GM12878 (cell line): ENCODE measurements around the gene ERC2. TPM values are rescaled to one million over a fixed set of nuclear protein-coding genes. Genes with fewer than 3 reads are reported as not detected.

ENCODE experiments used
- ATAC-seq: fragments of 200-7000 bp; cut with Tn5 transposase; 3 replicates; pipeline ENCODE4 v1.9.1; 2020; ENCODE audit warnings: mild to moderate bottlenecking, moderate library complexity
- BruUV-seq: library from RNA; stranded (reverse); fragments of 400-500 nt; replicated peaks from 2 replicates; lab custom pipeline; 2021; lab: Mats Ljungman, UMichigan
- CTCF ChIA-PET: fragments of 300-600 bp; sonication (Branson Sonifier 250); formaldehyde crosslinking; extraction: SDS; loops from one replicate; lab custom pipeline; 2021; ENCODE audit warnings: inconsistent platforms; lab: Yijun Ruan, JAX
- POLR2A ChIA-PET: fragments of 350-600 bp; formaldehyde crosslinking; extraction: SDS; loops from one replicate; lab custom pipeline; 2021; ENCODE audit warnings: inconsistent platforms; lab: Charles Lee
- RAD21 ChIA-PET: fragments of 300-600 bp; sonication (Branson Sonifier 250); formaldehyde crosslinking; loops from one replicate; lab custom pipeline; 2023; ENCODE audit warnings: antibody characterized with exemption; ENCODE audit not compliant: unreplicated experiment; lab: Charles Lee
- SMC1A ChIA-PET: fragments of 300-600 bp; sonication (Branson Sonifier 250); formaldehyde crosslinking; loops from one replicate; lab custom pipeline; 2023; ENCODE audit not compliant: unreplicated experiment, uncharacterized antibody; lab: Charles Lee
- DNase-seq: peaks from one replicate; pipeline ENCODE4 v3.0.0-alpha.2; 2011; ENCODE audit warnings: low read depth, low spot score
- FAIRE-seq: peaks from 3 replicates; lab custom pipeline; 2011; peaks lifted over from hg19 to GRCh38; lab: Jason Lieb, UNC
- H2AFZ ChIP-seq: 2 replicates; pipeline ENCODE4 v1.6.0; 2011; ENCODE audit warnings: low read depth, low read length, control low read depth; ENCODE audit not compliant: control insufficient read depth
- H3K27ac ChIP-seq: 2 replicates; pipeline ENCODE4 v1.5.1; 2011; ENCODE audit warnings: control low read depth; ENCODE audit not compliant: control insufficient read depth, insufficient read depth
- H3K27me3 ChIP-seq, 2 experiments: replicated peaks in 1 of 2; 2 replicates each; pipeline versions ENCODE4 v1.6.0 to v1.6.1; 2011; ENCODE audit warnings: low read length in 1 of 2; ENCODE audit not compliant: control insufficient read depth in 2 of 2, insufficient read depth in 2 of 2
- H3K36me3 ChIP-seq, 2 experiments: 2 replicates each; pipeline ENCODE4 v1.5.1; 2011; ENCODE audit warnings: low read length in 1 of 2; ENCODE audit not compliant: control insufficient read depth in 2 of 2, insufficient read depth in 2 of 2
- H3K4me1 ChIP-seq: 2 replicates; pipeline ENCODE4 v1.6.1; 2011; ENCODE audit warnings: mild to moderate bottlenecking, low read length, moderate library complexity, mixed read lengths; ENCODE audit not compliant: control insufficient read depth, insufficient read depth
- H3K4me2 ChIP-seq: 2 replicates; pipeline ENCODE4 v1.6.0; 2011; ENCODE audit warnings: control low read depth; ENCODE audit not compliant: control insufficient read depth, insufficient read depth
- H3K4me3 ChIP-seq: fragments of 200-600 bp; sonication (generic); 2 replicates; pipeline ENCODE4 v1.5.1; 2016
- H3K79me2 ChIP-seq: 2 replicates; pipeline ENCODE4 v1.6.0; 2011; ENCODE audit warnings: low read length; ENCODE audit not compliant: control insufficient read depth, insufficient read depth
- H3K9ac ChIP-seq: 2 replicates; pipeline ENCODE4 v1.8.0; 2011; ENCODE audit warnings: low read length, control low read depth, mixed read lengths; ENCODE audit not compliant: control insufficient read depth, insufficient read depth
- H3K9me3 ChIP-seq: replicated peaks from 3 replicates; pipeline ENCODE4 v1.5.1; 2011; ENCODE audit warnings: mild to moderate bottlenecking, low read length; ENCODE audit not compliant: control insufficient read depth, insufficient read depth
- H4K20me1 ChIP-seq: 2 replicates; pipeline ENCODE4 v1.6.0; 2011; ENCODE audit not compliant: control insufficient read depth, insufficient read depth
- ATF2 ChIP-seq: IDR thresholded peaks from 2 replicates; pipeline ENCODE4 v1.6.1; 2012; ENCODE audit warnings: low read length, inconsistent platforms
- CUX1 ChIP-seq: IDR thresholded peaks from 2 replicates; pipeline ENCODE4 v1.6.1; 2012; ENCODE audit warnings: improper control_type of control experiment, low read depth, low read length; ENCODE audit not compliant: insufficient replicate concordance
- EP300 ChIP-seq, 2 experiments: fragments of 150-350 bp in 1 of 2; IDR thresholded peaks; 2 replicates each; pipeline ENCODE4 v1.6.1; 2011 to 2012; ENCODE audit warnings: low read depth in 2 of 2, low read length in 2 of 2, borderline replicate concordance in 1 of 2, improper control_type of control experiment in 1 of 2, inconsistent platforms in 1 of 2; ENCODE audit not compliant: control insufficient read depth in 1 of 2
- ESRRA ChIP-seq: IDR thresholded peaks from 2 replicates; pipeline ENCODE4 v1.6.1; 2012; ENCODE audit warnings: mild to moderate bottlenecking, low read length, improper control_type of control experiment
- GABPA ChIP-seq: IDR thresholded peaks from 2 replicates; pipeline ENCODE4 v1.6.1; 2014; ENCODE audit warnings: antibody characterized with exemption, low read depth, mild to moderate bottlenecking, inconsistent platforms
- HCFC1 ChIP-seq: fragments of 150-350 bp; IDR thresholded peaks from 2 replicates; pipeline ENCODE4 v1.6.1; 2014; ENCODE audit warnings: low read length
- HDGF ChIP-seq: fragments of 450-650 bp; IDR thresholded peaks from 2 replicates; pipeline ENCODE4 v1.6.1; 2016; ENCODE audit warnings: antibody characterized with exemption
- MXI1 ChIP-seq: fragments of 150-350 bp; IDR thresholded peaks from 2 replicates; pipeline ENCODE4 v1.6.1; 2011; ENCODE audit warnings: low read depth, mild to moderate bottlenecking, inconsistent platforms, low read length, improper control_type of control experiment
- NR2C1 ChIP-seq: fragments of 450-650 bp; IDR thresholded peaks from 2 replicates; pipeline ENCODE4 v1.6.1; 2017; ENCODE audit warnings: antibody characterized with exemption, mild to moderate bottlenecking, moderate library complexity
- NRF1 ChIP-seq: conservative IDR thresholded peaks from 2 replicates; pipeline ENCODE4 v1.6.1; 2011; ENCODE audit warnings: mild to moderate bottlenecking, low read depth, low read length, improper control_type of control experiment
- PKNOX1 ChIP-seq: fragments of 450-650 bp; IDR thresholded peaks from 2 replicates; pipeline ENCODE4 v1.6.1; 2016; ENCODE audit warnings: mild to moderate bottlenecking
- SMAD1 ChIP-seq: fragments of 450-650 bp; IDR thresholded peaks from 2 replicates; pipeline ENCODE4 v1.6.1; 2018; ENCODE audit warnings: mild to moderate bottlenecking, low read depth; ENCODE audit not compliant: partially characterized antibody
- ZBTB33 ChIP-seq: fragments of 450-650 bp; IDR thresholded peaks from 2 replicates; pipeline ENCODE4 v1.6.1; 2017; ENCODE audit warnings: mild to moderate bottlenecking
- WGBS: methylation state at CpG from one replicate; pipeline ENCODE4 v1.1.6; 2016; ENCODE audit warnings: low lambda C conversion rate; ENCODE audit not compliant: insufficient replicate concordance, insufficient coverage; ENCODE audit errors: missing lambda C conversion rate; 5-methylcytosine and 5-hydroxymethylcytosine counted together
- in situ Hi-C: fragments of 300-500 bp; cut with MboI; formaldehyde crosslinking; loops from 9 replicates; pipeline ENCODE4 v1.14.3; 2018; ENCODE audit warnings: mixed read lengths
- intact Hi-C: fragments of 100-400 bp; cut with micrococcal nuclease; formaldehyde crosslinking; loops from one replicate; pipeline ENCODE4 v1.14.2; 2022; ENCODE audit not compliant: unreplicated experiment
- polyA plus RNA-seq, 11 experiments: library from polyadenylated mRNA; depleted of rRNA in 4 of 11; unstranded in 6 of 11; stranded (reverse) in 5 of 11; fragments of >200 nt; fragmentation: Nextera tagmentation in 4 of 11; fragmentation: Illumina TruSeq in 1 of 11; extraction: Ambion mirVana in 4 of 11; extraction: Trizol in 1 of 11; gene quantifications; 1 replicate in 1 of 11; 2 replicates in 10 of 11; pipeline versions ENCODE4 v1.2.1 to v1.2.3, GENCODE V29; 2011 to 2016; ENCODE audit warnings: inconsistent platforms in 2 of 11, missing spikeins in 2 of 11, low read depth in 1 of 11
- total RNA-seq, 4 experiments: library from RNA; depleted of rRNA in 3 of 4; stranded (reverse); fragments of >200 nt in 3 of 4; fragmentation: Illumina TruSeq in 1 of 4; extraction: Trizol in 1 of 4; gene quantifications; 2 replicates each; pipeline versions ENCODE4 v1.2.1 to v1.2.3, GENCODE V29; 2013 to 2021

The ERC2 gene
- total and polyA plus RNA-seq, 10 of the 15 experiments (the other 5 are each of a cell fraction or from before 2014, with no cell fraction given): 0.06 to 1.4 (median 0.12) TPM; not detected in 3

- RAD21 ChIA-PET: no interaction called here
- TF ChIP-seq CUX1 (no peak), ESRRA (no peak), GABPA (no peak), HCFC1 (no peak), NR2C1 (no peak), ZBTB33 (no peak), HDGF (no peak), ATF2 (no peak), NRF1 (no peak), PKNOX1 (no peak), SMAD1 (no peak), EP300 (IDR thresholded peaks at IDR 0.05; ENCODE audit: borderline replicate concordance in 1 of 2, control insufficient read depth in 1 of 2, low read depth in 2 of 2, low read length in 2 of 2) (no peak), MXI1 (no peak)
These were observed 54.4 kb downstream of the ERC2 start for GRCh38 chr3:56413911-56414310.

More at GRCh38 chr3:56413911-56414310, 54.4 kb downstream of the ERC2 start:
- Histone ChIP-seq H3K4me1 (no peaks in the 10 kb centered on the region), H3K79me2 (no peaks in the 10 kb centered on the region), H3K9ac (no peak overlapping the region), H3K4me2 (no peak overlapping the region), H3K9me3 (no peaks in the 10 kb centered on the region), H2AFZ (no peak overlapping the region), H3K27me3 (no peaks in the 10 kb centered on the region), H3K27ac (no peak overlapping the region), H3K4me3 (no peak overlapping the region), H3K36me3 (no peaks in the 10 kb centered on the region), H4K20me1 (no peaks in the 10 kb centered on the region)
- ChIA-PET CTCF (no interaction called here), POLR2A (no interaction called here), SMC1A (no interaction called here)
- FAIRE-seq: no peak
- in situ Hi-C loops (no loop called here), intact Hi-C loops (no loop called here)
- ATAC-seq: no peak
- no peak for DNase-seq
- 30% methylated on average over 2 of the region's 2 CpGs for WGBS
- BruUV-seq: no TSS peak
